OCI-LY7 (cell line): ENCODE data around the gene LGR5.

ENCODE experiments used
- CTCF ChIP-seq: fragments of 200-600 bp; sonication (generic); conservative IDR thresholded peaks from 2 replicates; pipeline ENCODE4 v1.5.1; 2014; ENCODE audit warnings: mild to moderate bottlenecking, antibody characterized with exemption, low read length, moderate library complexity, mixed read lengths
- EZH2phosphoT487 ChIP-seq: fragments of 200-600 bp; sonication (generic); IDR thresholded peaks from 2 replicates; pipeline ENCODE4 v1.6.1; 2018; ENCODE audit warnings: low read depth, borderline replicate concordance, mild to moderate bottlenecking, mixed run types, antibody characterized with exemption, low read length, moderate library complexity, mixed read lengths

- TF ChIP-seq CTCF, result no peak
- no peak for TF ChIP-seq EZH2phosphoT487
These were observed 85.0 kb downstream of the LGR5 start for GRCh38 chr12:71524626-71525025.
